ENCODE measurements around the gene PEDS1.

DNA sequence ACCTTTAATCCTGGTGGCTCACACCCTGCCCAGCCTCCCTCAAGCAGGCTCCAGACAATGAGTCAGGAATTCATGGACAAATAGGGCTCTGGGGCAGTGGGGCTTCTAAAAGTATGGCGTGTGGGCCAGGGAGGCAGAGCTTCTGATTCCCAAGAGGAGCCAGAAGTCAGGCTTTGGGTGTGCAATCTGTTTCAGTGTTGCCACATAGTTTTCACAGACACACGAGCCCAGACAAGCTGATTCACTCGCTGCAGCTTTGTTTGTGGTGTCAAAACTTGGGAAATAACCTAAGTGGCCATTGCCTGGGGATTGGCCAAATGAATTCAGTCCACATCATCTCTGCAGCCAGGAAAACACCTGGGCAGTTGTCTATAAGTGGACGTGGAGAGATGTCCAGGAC, 9.2 kb downstream of the PEDS1 start:
- TF ChIP-seq, protein P1, sequence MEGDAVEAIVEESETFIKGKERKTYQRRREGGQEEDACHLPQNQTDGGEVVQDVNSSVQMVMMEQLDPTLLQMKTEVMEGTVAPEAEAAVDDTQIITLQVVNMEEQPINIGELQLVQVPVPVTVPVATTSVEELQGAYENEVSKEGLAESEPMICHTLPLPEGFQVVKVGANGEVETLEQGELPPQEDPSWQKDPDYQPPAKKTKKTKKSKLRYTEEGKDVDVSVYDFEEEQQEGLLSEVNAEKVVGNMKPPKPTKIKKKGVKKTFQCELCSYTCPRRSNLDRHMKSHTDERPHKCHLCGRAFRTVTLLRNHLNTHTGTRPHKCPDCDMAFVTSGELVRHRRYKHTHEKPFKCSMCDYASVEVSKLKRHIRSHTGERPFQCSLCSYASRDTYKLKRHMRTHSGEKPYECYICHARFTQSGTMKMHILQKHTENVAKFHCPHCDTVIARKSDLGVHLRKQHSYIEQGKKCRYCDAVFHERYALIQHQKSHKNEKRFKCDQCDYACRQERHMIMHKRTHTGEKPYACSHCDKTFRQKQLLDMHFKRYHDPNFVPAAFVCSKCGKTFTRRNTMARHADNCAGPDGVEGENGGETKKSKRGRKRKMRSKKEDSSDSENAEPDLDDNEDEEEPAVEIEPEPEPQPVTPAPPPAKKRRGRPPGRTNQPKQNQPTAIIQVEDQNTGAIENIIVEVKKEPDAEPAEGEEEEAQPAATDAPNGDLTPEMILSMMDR (IDR thresholded peaks at IDR 0.05): no peak
- TF ChIP-seq ESRRA (CRISPR knock-in tag; IDR thresholded peaks at IDR 0.05; ENCODE audit: borderline replicate concordance) (no peak), TEAD4 (CRISPR knock-in tag; IDR thresholded peaks at IDR 0.05) (no peak), KAT7 (CRISPR knock-in tag; IDR thresholded peaks at IDR 0.05; ENCODE audit: borderline replicate concordance) (no peak), ZNF121 (CRISPR knock-in tag; IDR thresholded peaks at IDR 0.05) (no peak), ZNF232 (CRISPR knock-in tag; IDR thresholded peaks at IDR 0.05) (no peak), NR1H2 (CRISPR knock-in tag; IDR thresholded peaks at IDR 0.05) (no peak), JUN (CRISPR knock-in tag; IDR thresholded peaks at IDR 0.05) (no peak)
- TF ChIP-seq, protein P2, sequence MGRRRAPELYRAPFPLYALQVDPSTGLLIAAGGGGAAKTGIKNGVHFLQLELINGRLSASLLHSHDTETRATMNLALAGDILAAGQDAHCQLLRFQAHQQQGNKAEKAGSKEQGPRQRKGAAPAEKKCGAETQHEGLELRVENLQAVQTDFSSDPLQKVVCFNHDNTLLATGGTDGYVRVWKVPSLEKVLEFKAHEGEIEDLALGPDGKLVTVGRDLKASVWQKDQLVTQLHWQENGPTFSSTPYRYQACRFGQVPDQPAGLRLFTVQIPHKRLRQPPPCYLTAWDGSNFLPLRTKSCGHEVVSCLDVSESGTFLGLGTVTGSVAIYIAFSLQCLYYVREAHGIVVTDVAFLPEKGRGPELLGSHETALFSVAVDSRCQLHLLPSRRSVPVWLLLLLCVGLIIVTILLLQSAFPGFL (CRISPR knock-in tag; IDR thresholded peaks at IDR 0.05; ENCODE audit: borderline replicate concordance): no peak
- TF ChIP-seq, protein P3, sequence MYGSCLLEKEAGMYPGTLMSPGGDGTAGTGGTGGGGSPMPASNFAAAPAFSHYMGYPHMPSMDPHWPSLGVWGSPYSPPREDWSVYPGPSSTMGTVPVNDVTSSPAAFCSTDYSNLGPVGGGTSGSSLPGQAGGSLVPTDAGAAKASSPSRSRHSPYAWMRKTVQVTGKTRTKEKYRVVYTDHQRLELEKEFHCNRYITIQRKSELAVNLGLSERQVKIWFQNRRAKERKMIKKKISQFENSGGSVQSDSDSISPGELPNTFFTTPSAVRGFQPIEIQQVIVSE (CRISPR knock-in tag; IDR thresholded peaks at IDR 0.05; ENCODE audit: borderline replicate concordance): no peak
